K562 (cell line): ENCODE measurements around the gene VWF. TPM values are rescaled to one million over a fixed set of nuclear protein-coding genes. Genes with fewer than 3 reads are reported as not detected.

Experiments
- ATAC-seq: fragments of 200-7000 bp; cut with Tn5 transposase; 3 replicates; pipeline ENCODE4 v1.9.1; 2020; ENCODE audit warnings: moderate library complexity
- BruUV-seq: library from RNA; stranded (reverse); fragments of 400-500 nt; replicated peaks from 2 replicates; lab custom pipeline; 2021; lab: Mats Ljungman, UMichigan
- CTCF ChIA-PET: fragments of 300-600 bp; formaldehyde crosslinking; extraction: SDS; loops from one replicate; lab custom pipeline; 2021; ENCODE audit warnings: low intra/inter-chr PET ratio; lab: Yijun Ruan, JAX
- POLR2A ChIA-PET: fragments of 300-600, 350-650 bp; sonication (Branson Sonifier 250); formaldehyde crosslinking; extraction: SDS; loops from one replicate; lab custom pipeline; 2021; ENCODE audit warnings: antibody characterized with exemption, inconsistent platforms; lab: Yijun Ruan, JAX
- DNase-seq, 4 experiments: peaks; one replicate each; pipeline versions ENCODE4 v3.0.0 to v3.0.0-alpha.2; 2011 to 2018; ENCODE audit warnings: low spot score in 3 of 4, mixed read lengths in 3 of 4; ENCODE audit errors: extremely low read depth in 1 of 4
- FAIRE-seq: peaks from 2 replicates; lab custom pipeline; 2011; peaks lifted over from hg19 to GRCh38; lab: Jason Lieb, UNC
- H2AFZ ChIP-seq: 2 replicates; pipeline ENCODE4 v1.6.0; 2011; ENCODE audit warnings: low read depth, low read length, control low read depth, inconsistent platforms
- H3K27ac ChIP-seq: fragments of 200-600 bp; 3 replicates; pipeline ENCODE4 v1.8.0; 2011; ENCODE audit warnings: low read depth, mild to moderate bottlenecking, control low read depth, inconsistent platforms, low read length, moderate library complexity, mixed read lengths; ENCODE audit errors: extremely low read depth
- H3K27me3 ChIP-seq, 2 experiments: fragments of 300-600 bp in 1 of 2; 2 replicates in 1 of 2; 3 replicates in 1 of 2; pipeline versions ENCODE4 v1.6.0 to v1.8.0; 2011; ENCODE audit warnings: inconsistent platforms in 2 of 2, low read length in 2 of 2, mild to moderate bottlenecking in 1 of 2, mixed read lengths in 1 of 2, moderate library complexity in 1 of 2; ENCODE audit not compliant: control insufficient read depth in 2 of 2, insufficient read depth in 2 of 2
- H3K36me3 ChIP-seq: fragments of 300-600 bp; 3 replicates; pipeline ENCODE4 v1.8.0; 2011; ENCODE audit warnings: mild to moderate bottlenecking, low read length, inconsistent platforms; ENCODE audit not compliant: control insufficient read depth, insufficient read depth
- H3K4me1 ChIP-seq, 2 experiments: fragments of 200-600 bp in 1 of 2; replicated peaks in 1 of 2; 2 replicates in 1 of 2; 3 replicates in 1 of 2; pipeline versions ENCODE4 v1.5.1 to v1.8.0; 2011; ENCODE audit warnings: inconsistent platforms in 2 of 2, low read length in 2 of 2, mild to moderate bottlenecking in 1 of 2, mixed read lengths in 1 of 2, moderate library complexity in 1 of 2; ENCODE audit not compliant: control insufficient read depth in 2 of 2, insufficient read depth in 2 of 2
- H3K4me2 ChIP-seq: 2 replicates; pipeline ENCODE4 v1.6.1; 2011; ENCODE audit warnings: low read length, control low read depth, inconsistent platforms, mixed read lengths; ENCODE audit not compliant: insufficient read depth
- H3K4me3 ChIP-seq: fragments of 200-600 bp; sonication (generic), shearing (Covaris generic); 2 replicates; pipeline ENCODE4 v1.5.1; 2016; ENCODE audit warnings: control low read depth, inconsistent platforms
- H3K79me2 ChIP-seq: fragments of 200-600 bp; 3 replicates; pipeline ENCODE4 v1.8.0; 2011; ENCODE audit warnings: low read length, inconsistent platforms; ENCODE audit not compliant: control insufficient read depth, insufficient read depth
- H3K9ac ChIP-seq, 2 experiments: 2 replicates each; pipeline versions ENCODE4 v1.6.0 to v1.6.1; 2011; ENCODE audit warnings: low read depth in 2 of 2, low read length in 2 of 2, control low read depth in 1 of 2, inconsistent platforms in 1 of 2, mild to moderate bottlenecking in 1 of 2, mixed read lengths in 1 of 2; ENCODE audit not compliant: insufficient read depth in 1 of 2
- H3K9me1 ChIP-seq: one replicate; pipeline ENCODE4 v1.6.0; 2011; ENCODE audit warnings: inconsistent platforms, mild to moderate bottlenecking, low read length, moderate library complexity; ENCODE audit not compliant: control insufficient read depth, insufficient read depth
- H3K9me3 ChIP-seq: replicated peaks from 2 replicates; pipeline ENCODE4 v1.5.1; 2011; ENCODE audit warnings: low read depth, low read length, inconsistent platforms; ENCODE audit not compliant: control insufficient read depth, insufficient read depth
- H4K20me1 ChIP-seq: replicated peaks from 2 replicates; pipeline ENCODE4 v1.6.1; 2011; ENCODE audit warnings: low read length, inconsistent platforms, mixed read lengths; ENCODE audit not compliant: control insufficient read depth, insufficient read depth
- BDP1 ChIP-seq: IDR thresholded peaks from 3 replicates; pipeline ENCODE4 v1.6.1; 2011; ENCODE audit not compliant: insufficient read length, insufficient read depth
- DNMT1 ChIP-seq: fragments of 450-650 bp; IDR thresholded peaks from 2 replicates; pipeline ENCODE4 v1.6.1; 2016; ENCODE audit warnings: antibody characterized with exemption, mild to moderate bottlenecking
- EHMT2 ChIP-seq: fragments of 450-650 bp; IDR thresholded peaks from 2 replicates; pipeline ENCODE4 v1.6.1; 2018; ENCODE audit warnings: antibody characterized with exemption
- ETS2 ChIP-seq: IDR thresholded peaks from 2 replicates; pipeline ENCODE4 v1.6.1; 2016; ENCODE audit warnings: borderline replicate concordance, missing genetic modification characterization, mild to moderate bottlenecking, moderate library complexity, missing compliant biosample characterization; ENCODE audit not compliant: poor library complexity, severe bottlenecking
- MBD2 ChIP-seq: sonication (generic); IDR thresholded peaks from 2 replicates; pipeline ENCODE4 v1.6.1; 2016; ENCODE audit warnings: low read depth, borderline replicate concordance
- MCM2 ChIP-seq: fragments of 450-650 bp; IDR thresholded peaks from 2 replicates; pipeline ENCODE4 v1.6.1; 2017; ENCODE audit warnings: low read depth, mild to moderate bottlenecking
- RFX1 ChIP-seq: fragments of 450-650 bp; IDR thresholded peaks from 2 replicates; pipeline ENCODE4 v1.6.1; 2016; ENCODE audit warnings: mild to moderate bottlenecking, moderate library complexity
- SMAD2 ChIP-seq: fragments of 150-350 bp; IDR thresholded peaks from 2 replicates; pipeline ENCODE4 v1.6.1; 2014; ENCODE audit warnings: low read depth, mild to moderate bottlenecking, low read length
- SMARCB1 ChIP-seq: IDR thresholded peaks from 2 replicates; pipeline ENCODE4 v1.6.1; 2011; ENCODE audit warnings: improper control_type of control experiment, low read depth; ENCODE audit not compliant: insufficient read length
- TARDBP ChIP-seq: fragments of 450-650 bp; IDR thresholded peaks from 2 replicates; pipeline ENCODE4 v1.6.1; 2016
- WHSC1 ChIP-seq: IDR thresholded peaks from one replicate; pipeline ENCODE4 v1.6.1; 2012; ENCODE audit warnings: low read length, control low read depth, inconsistent platforms
- ZNF717 ChIP-seq: fragments of 250-450 bp; sonication (Bioruptor Pico); IDR thresholded peaks from 2 replicates; pipeline ENCODE4 v1.5.0; 2021
- WGBS: fragments of 100-300 bp; shearing (Covaris generic); methylation state at CpG from one replicate; pipeline ENCODE4 v1.1.6; 2016; ENCODE audit warnings: low coverage, mixed read lengths; ENCODE audit not compliant: insufficient coverage; ENCODE audit errors: missing lambda C conversion rate; 5-methylcytosine and 5-hydroxymethylcytosine counted together
- in situ Hi-C: fragments of 300-500 bp; cut with MboI; formaldehyde crosslinking; loops from 4 replicates; pipeline ENCODE4 v1.15.0; 2018; ENCODE audit warnings: inconsistent platforms, mixed read lengths
- intact Hi-C: fragments of 100-400 bp; cut with micrococcal nuclease; formaldehyde crosslinking; loops from 2 replicates; pipeline ENCODE4 v1.14.2; 2022
- polyA plus RNA-seq, 8 experiments: library from polyadenylated mRNA; depleted of rRNA in 4 of 8; stranded (reverse) in 5 of 8; unstranded in 3 of 8; fragments of >200 nt; fragmentation: Nextera tagmentation in 2 of 8; fragmentation: Illumina TruSeq in 1 of 8; extraction: Ambion mirVana in 2 of 8; extraction: Trizol in 1 of 8; gene quantifications; 2 replicates each; pipeline versions ENCODE4 v1.2.1 to v1.2.3, GENCODE V29; 2011 to 2014; ENCODE audit warnings: inconsistent platforms in 1 of 8, missing spikeins in 1 of 8
- total RNA-seq, 7 experiments: library from RNA; depleted of rRNA in 6 of 7; stranded (reverse); fragments of >200 nt in 6 of 7; fragmentation: Illumina TruSeq in 2 of 7; extraction: Trizol in 2 of 7; gene quantifications; 2 replicates each; pipeline versions ENCODE4 v1.2.1 to v1.2.3, GENCODE V29; 2011 to 2021; ENCODE audit warnings: low replicate concordance in 1 of 7
- TF ChIP-seq, protein P1 (sequence below): fragments of 450-650 bp; formaldehyde crosslinking; IDR thresholded peaks from 2 replicates; pipeline ENCODE4 v1.4.0; 2020; ENCODE audit warnings: mild to moderate bottlenecking, moderate library complexity
- TF ChIP-seq, protein P2 (sequence below): IDR thresholded peaks from 3 replicates; pipeline ENCODE4 v1.6.1; 2011; ENCODE audit warnings: borderline replicate concordance, mild to moderate bottlenecking, moderate library complexity; ENCODE audit not compliant: insufficient read length; ENCODE audit errors: extremely low read depth

The VWF gene
- total and polyA plus RNA-seq, 9 of the 15 experiments (the other 6 are each of a cell fraction or from before 2014, with no cell fraction given): 0.53 TPM; not detected in 8

DNA sequence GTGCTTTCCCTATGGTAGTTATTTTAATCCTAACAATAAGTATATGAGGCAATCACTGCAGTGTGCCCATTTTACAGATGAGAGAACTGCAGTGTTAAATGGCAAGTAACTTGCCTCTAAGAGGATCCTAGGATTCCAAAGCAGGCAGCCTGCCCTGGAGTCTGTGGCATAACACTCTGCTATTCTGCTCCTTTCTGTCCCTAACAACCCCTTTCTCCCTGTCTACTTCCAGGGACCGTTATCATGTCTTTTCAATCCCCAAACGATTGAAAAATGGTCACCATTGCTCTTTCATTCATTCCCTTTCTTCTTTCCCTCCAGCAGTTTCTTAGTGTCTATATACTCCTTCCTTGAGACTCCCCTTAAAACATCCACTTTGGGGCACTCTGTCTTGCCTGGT is 178.1 kb downstream of the VWF start:
- no peaks in the 10 kb centered on the region for H3K36me3 ChIP-seq
- POLR2A ChIA-PET: no interaction called here
- H3K27me3 ChIP-seq: peaks cover 0 to 27% of the 10 kb centered on the region in 2 experiments; a peak in 2 of 5 replicates
- H3K4me3 ChIP-seq: no peak overlapping the region
- H4K20me1 ChIP-seq: no peaks in the 10 kb centered on the region
- no peak for FAIRE-seq
- no TSS peak for BruUV-seq
- H3K9me1 ChIP-seq: no peaks in the 10 kb centered on the region
- no peaks in the 10 kb centered on the region for H3K9me3 ChIP-seq
- TF ChIP-seq EHMT2 (no peak), TARDBP (no peak), BDP1 (no peak), SMAD2 (no peak), WHSC1 (no peak), ETS2 (tag) (no peak), ZNF717 (no peak), DNMT1 (no peak), MCM2 (no peak), SMARCB1 (no peak), MBD2 (no peak), RFX1 (no peak)
- TF ChIP-seq, protein P1, sequence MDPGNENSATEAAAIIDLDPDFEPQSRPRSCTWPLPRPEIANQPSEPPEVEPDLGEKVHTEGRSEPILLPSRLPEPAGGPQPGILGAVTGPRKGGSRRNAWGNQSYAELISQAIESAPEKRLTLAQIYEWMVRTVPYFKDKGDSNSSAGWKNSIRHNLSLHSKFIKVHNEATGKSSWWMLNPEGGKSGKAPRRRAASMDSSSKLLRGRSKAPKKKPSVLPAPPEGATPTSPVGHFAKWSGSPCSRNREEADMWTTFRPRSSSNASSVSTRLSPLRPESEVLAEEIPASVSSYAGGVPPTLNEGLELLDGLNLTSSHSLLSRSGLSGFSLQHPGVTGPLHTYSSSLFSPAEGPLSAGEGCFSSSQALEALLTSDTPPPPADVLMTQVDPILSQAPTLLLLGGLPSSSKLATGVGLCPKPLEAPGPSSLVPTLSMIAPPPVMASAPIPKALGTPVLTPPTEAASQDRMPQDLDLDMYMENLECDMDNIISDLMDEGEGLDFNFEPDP: no peak
- TF ChIP-seq, protein P2, sequence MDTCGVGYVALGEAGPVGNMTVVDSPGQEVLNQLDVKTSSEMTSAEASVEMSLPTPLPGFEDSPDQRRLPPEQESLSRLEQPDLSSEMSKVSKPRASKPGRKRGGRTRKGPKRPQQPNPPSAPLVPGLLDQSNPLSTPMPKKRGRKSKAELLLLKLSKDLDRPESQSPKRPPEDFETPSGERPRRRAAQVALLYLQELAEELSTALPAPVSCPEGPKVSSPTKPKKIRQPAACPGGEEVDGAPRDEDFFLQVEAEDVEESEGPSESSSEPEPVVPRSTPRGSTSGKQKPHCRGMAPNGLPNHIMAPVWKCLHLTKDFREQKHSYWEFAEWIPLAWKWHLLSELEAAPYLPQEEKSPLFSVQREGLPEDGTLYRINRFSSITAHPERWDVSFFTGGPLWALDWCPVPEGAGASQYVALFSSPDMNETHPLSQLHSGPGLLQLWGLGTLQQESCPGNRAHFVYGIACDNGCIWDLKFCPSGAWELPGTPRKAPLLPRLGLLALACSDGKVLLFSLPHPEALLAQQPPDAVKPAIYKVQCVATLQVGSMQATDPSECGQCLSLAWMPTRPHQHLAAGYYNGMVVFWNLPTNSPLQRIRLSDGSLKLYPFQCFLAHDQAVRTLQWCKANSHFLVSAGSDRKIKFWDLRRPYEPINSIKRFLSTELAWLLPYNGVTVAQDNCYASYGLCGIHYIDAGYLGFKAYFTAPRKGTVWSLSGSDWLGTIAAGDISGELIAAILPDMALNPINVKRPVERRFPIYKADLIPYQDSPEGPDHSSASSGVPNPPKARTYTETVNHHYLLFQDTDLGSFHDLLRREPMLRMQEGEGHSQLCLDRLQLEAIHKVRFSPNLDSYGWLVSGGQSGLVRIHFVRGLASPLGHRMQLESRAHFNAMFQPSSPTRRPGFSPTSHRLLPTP: no peak
- no peak overlapping the region for H3K4me2 ChIP-seq
- no peak overlapping the region for H3K9ac ChIP-seq
- CTCF ChIA-PET: interaction anchor here (0.7 kb wide), 1 partner anchor 43 kb away, joined by 3 read pairs; no protein-coding TSS in a partner anchor
- no peak for DNase-seq
- 0 out of 5 replicates have a peak, but pooled peaks cover 0 to 6% of the 10 kb centered on the region in 2 experiments for H3K4me1 ChIP-seq
- WGBS: 0% methylated on average over 2 of the region's 2 CpGs
- in situ Hi-C loops (no loop called here), intact Hi-C loops (no loop called here)
- no peak for ATAC-seq
- H3K79me2 ChIP-seq: no peaks in the 10 kb centered on the region
- H3K27ac ChIP-seq: no peak overlapping the region
- H2AFZ ChIP-seq: no peak overlapping the region
